BE2C (cell line): ENCODE results near the gene RNF181.

Source experiments
- DNase-seq: peaks from one replicate; pipeline ENCODE4 v3.0.0-alpha.2; 2020
- H3K27me3 ChIP-seq: fragments of 250-450 bp; sonication (Bioruptor Pico); 2 replicates; pipeline ENCODE4 v1.5.1; 2020; ENCODE audit warnings: mild to moderate bottlenecking
- H3K36me3 ChIP-seq: fragments of 250-450 bp; sonication (Bioruptor Pico); 2 replicates; pipeline ENCODE4 v1.5.1; 2020; ENCODE audit warnings: mild to moderate bottlenecking
- H3K4me1 ChIP-seq: fragments of 250-450 bp; sonication (Bioruptor Pico); 2 replicates; pipeline ENCODE4 v1.5.1; 2020
- H3K4me3 ChIP-seq: 2 replicates; pipeline ENCODE4 v1.5.1; 2011; ENCODE audit warnings: low read depth, low read length
- H3K9me3 ChIP-seq: fragments of 250-450 bp; sonication (Bioruptor Pico); 2 replicates; pipeline ENCODE4 v1.5.1; 2020
- TF ChIP-seq, protein P1 (sequence below): IDR thresholded peaks from 2 replicates; pipeline ENCODE4 v1.5.1; 2012; ENCODE audit warnings: mild to moderate bottlenecking, low read depth, low read length

RNF181 gene

GRCh38 chr2:85564144-85564563 is 31.4 kb upstream of the RNF181 start:
- Histone ChIP-seq H3K4me1 (no peaks in the 10 kb centered on the region), H3K9me3 (no peaks in the 10 kb centered on the region), H3K36me3 (no peaks in the 10 kb centered on the region), H3K27me3 (no peaks in the 10 kb centered on the region), H3K4me3 (no peak overlapping the region)
- no peak for DNase-seq
- TF ChIP-seq, protein P1, sequence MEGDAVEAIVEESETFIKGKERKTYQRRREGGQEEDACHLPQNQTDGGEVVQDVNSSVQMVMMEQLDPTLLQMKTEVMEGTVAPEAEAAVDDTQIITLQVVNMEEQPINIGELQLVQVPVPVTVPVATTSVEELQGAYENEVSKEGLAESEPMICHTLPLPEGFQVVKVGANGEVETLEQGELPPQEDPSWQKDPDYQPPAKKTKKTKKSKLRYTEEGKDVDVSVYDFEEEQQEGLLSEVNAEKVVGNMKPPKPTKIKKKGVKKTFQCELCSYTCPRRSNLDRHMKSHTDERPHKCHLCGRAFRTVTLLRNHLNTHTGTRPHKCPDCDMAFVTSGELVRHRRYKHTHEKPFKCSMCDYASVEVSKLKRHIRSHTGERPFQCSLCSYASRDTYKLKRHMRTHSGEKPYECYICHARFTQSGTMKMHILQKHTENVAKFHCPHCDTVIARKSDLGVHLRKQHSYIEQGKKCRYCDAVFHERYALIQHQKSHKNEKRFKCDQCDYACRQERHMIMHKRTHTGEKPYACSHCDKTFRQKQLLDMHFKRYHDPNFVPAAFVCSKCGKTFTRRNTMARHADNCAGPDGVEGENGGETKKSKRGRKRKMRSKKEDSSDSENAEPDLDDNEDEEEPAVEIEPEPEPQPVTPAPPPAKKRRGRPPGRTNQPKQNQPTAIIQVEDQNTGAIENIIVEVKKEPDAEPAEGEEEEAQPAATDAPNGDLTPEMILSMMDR: no peak

DNA sequence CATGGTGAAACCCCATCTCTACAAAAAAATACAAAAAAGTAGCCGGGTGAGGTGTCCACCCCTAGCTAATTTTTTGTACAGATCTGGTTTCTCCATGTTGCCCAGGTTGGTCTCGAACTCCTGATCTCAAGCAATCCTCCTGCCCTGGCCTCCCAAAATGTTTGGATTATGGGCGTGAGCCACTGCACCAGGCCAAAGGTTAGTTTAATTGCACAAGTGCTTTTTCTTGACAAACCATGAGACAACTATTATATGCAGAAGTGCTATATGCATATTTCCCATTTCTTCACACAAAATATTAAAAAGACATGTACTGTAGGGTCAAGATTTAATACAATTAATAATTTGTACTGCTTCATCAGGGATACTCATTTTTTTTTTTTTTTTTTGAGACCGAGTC is 29.3 kb upstream of the RNF181 start:
- no peak overlapping the region for H3K4me3 ChIP-seq
- no peaks in the 10 kb centered on the region for H3K36me3 ChIP-seq
- TF ChIP-seq, protein P1: no peak
- DNase-seq: no peak
- H3K27me3 ChIP-seq: peaks cover 5% of the 10 kb centered on the region; the same call in 1 of the 2 replicates
- H3K4me1 ChIP-seq: no peaks in the 10 kb centered on the region
- H3K9me3 ChIP-seq: no peaks in the 10 kb centered on the region

- TF ChIP-seq, protein P1: no peak
- no peaks in the 10 kb centered on the region for H3K4me1 ChIP-seq
- no peak for DNase-seq
- H3K36me3 ChIP-seq: no peaks in the 10 kb centered on the region
- no peak overlapping the region for H3K4me3 ChIP-seq
- no peaks in the 10 kb centered on the region for H3K9me3 ChIP-seq
- no peaks in the 10 kb centered on the region for H3K27me3 ChIP-seq
Measured at GRCh38 chr2:85575739-85576138, 19.8 kb upstream of the RNF181 start.

GRCh38 chr2:85577063-85577385 is 18.5 kb upstream of the RNF181 start:
- Histone ChIP-seq H3K9me3 (no peaks in the 10 kb centered on the region), H3K4me3 (no peak overlapping the region), H3K36me3 (no peaks in the 10 kb centered on the region), H3K27me3 (no peaks in the 10 kb centered on the region), H3K4me1 (no peaks in the 10 kb centered on the region)
- DNase-seq: no peak
- TF ChIP-seq, protein P1: no peak

DNA sequence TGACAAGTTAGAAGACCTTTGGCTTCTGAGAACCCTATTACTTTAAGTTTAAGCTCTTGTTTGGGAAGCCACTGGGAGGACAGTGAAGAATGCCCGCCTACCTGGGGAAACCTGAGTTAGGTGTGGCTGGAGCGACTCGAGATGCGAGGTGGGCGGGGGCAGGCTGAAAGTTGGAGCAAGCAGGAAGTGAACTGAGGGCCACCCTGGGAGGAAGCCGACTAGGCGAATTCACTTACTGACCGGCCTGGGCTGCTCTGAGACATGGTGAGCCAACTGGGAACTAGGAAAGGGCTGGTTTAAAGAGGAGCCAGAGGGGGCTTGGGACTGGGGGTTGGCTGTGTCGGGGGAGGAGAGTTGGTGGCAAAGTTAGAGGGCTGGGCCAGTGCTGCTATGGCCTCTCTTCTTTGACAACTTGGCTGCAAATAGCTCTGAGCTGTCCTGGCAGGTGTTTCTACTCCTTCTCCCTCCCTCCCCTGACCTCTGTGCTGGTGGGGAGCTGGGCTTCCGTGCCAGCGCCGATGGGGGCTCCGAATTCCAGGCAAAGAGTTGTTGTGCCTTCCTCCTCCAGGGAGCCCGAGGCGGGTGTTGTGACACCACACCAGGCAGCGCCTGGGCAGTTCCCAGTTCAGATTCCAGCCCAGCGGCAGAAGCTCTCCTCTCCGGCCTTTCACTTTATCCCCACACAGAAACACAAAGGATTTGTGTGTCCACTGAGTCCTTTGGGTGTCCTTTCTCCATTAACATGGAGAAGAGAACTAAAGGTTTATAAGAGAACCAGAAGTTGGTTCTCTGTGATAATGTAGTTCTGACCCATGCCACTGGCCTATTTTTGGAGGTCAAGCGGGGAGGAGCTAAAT is 17.9 kb upstream of the RNF181 start, which contains the start of gene VAMP8:
TSS of gene VAMP8 (plus strand) at position 201 of the 857 bp plus-strand sequence. CDS start at position 262, 61 bp downstream.
- DNase-seq: no peak
- Histone ChIP-seq H3K4me1 (no peaks in the 10 kb centered on the region), H3K27me3 (no peaks in the 10 kb centered on the region), H3K4me3 (no peak within 1 kb of the TSS), H3K36me3 (no peaks in the 10 kb centered on the region), H3K9me3 (no peaks in the 10 kb centered on the region)
- TF ChIP-seq, protein P1: no peak
